GM21576 (cell line): ENCODE data around the gene DLX4.

Source experiments
- ATAC-seq: cut with Tn5 transposase; IDR thresholded peaks from one replicate; pipeline ENCODE4 v1.9.1; 2021; ENCODE audit warnings: mild to moderate bottlenecking, moderate library complexity; ENCODE audit not compliant: unreplicated experiment

Gene DLX4

GRCh38 chr17:49967621-49968404, 1.2 kb upstream of the DLX4 start:
- ATAC-seq: no peak

GRCh38 chr17:49968405-49969133, 421 bp upstream of the DLX4 start:
- ATAC-seq: no peak

GRCh38 chr17:49969795-49970389, 902 bp downstream of the DLX4 start:
- ATAC-seq: no peak

GRCh38 chr17:49970498-49970897, 1.5 kb downstream of the DLX4 start:
- no peak for ATAC-seq

- no peak for ATAC-seq
Measured at GRCh38 chr17:49971199-49971847, 2.3 kb downstream of the DLX4 start.

GRCh38 chr17:49971848-49972485, 3.0 kb downstream of the DLX4 start:
- ATAC-seq: no peak

- no peak for ATAC-seq
Measured at GRCh38 chr17:49972486-49973270, 3.7 kb downstream of the DLX4 start.

GRCh38 chr17:49973271-49973615, 4.3 kb downstream of the DLX4 start:
- ATAC-seq: no peak

GRCh38 chr17:49975531-49975930, 6.5 kb downstream of the DLX4 start:
- no peak for ATAC-seq

GRCh38 chr17:49976163-49976827, 7.3 kb downstream of the DLX4 start:
- no peak for ATAC-seq

GRCh38 chr17:49976828-49977202, 7.8 kb downstream of the DLX4 start:
- no peak for ATAC-seq

- no peak for ATAC-seq
Measured at GRCh38 chr17:49977463-49978389, 8.7 kb downstream of the DLX4 start.

GRCh38 chr17:49978501-49978900, 9.5 kb downstream of the DLX4 start:
- ATAC-seq: no peak

GRCh38 chr17:49979748-49980479, 10.9 kb downstream of the DLX4 start:
- no peak for ATAC-seq

GRCh38 chr17:49980703-49981197, 11.8 kb downstream of the DLX4 start:
- ATAC-seq: no peak

- ATAC-seq: no peak
Measured at GRCh38 chr17:49984283-49984682, 15.3 kb downstream of the DLX4 start.

GRCh38 chr17:49984776-49985175, 15.8 kb downstream of the DLX4 start:
- ATAC-seq: no peak
